Activated naive CD8-positive, alpha-beta T cell treated with anti-CD3 and anti-CD28 coated beads, Interleukin-2, amount 50 U/mL, for 24 hours (primary cell): ENCODE data around the gene ADAMTS8.
A peak's percentile ranks its signal among the peaks of the same experiment; 100 is the strongest.

Experiments
- ATAC-seq: fragments of 150-1000 bp; cut with Tn5 transposase; one replicate; pipeline ENCODE4 v1.10.0; 2021
- DNase-seq: peaks from one replicate; pipeline ENCODE4 v3.0.0; 2021
- H3K27ac Mint-ChIP-seq: one replicate; pipeline ENCODE4 v1.8.0; 2021; ENCODE audit warnings: mild to moderate bottlenecking, mixed read lengths
- H3K27me3 Mint-ChIP-seq: one replicate; pipeline ENCODE4 v1.8.0; 2021; ENCODE audit warnings: mixed read lengths
- H3K36me3 Mint-ChIP-seq: one replicate; pipeline ENCODE4 v1.8.0; 2021; ENCODE audit warnings: low read depth, mixed read lengths
- H3K4me1 Mint-ChIP-seq: one replicate; pipeline ENCODE4 v1.8.0; 2021; ENCODE audit warnings: mixed read lengths
- H3K4me3 Mint-ChIP-seq: one replicate; pipeline ENCODE4 v1.8.0; 2021; ENCODE audit warnings: mild to moderate bottlenecking, moderate library complexity, mixed read lengths
- H3K9me3 Mint-ChIP-seq: one replicate; pipeline ENCODE4 v1.8.0; 2021; ENCODE audit warnings: mixed read lengths

ADAMTS8 gene

DNA sequence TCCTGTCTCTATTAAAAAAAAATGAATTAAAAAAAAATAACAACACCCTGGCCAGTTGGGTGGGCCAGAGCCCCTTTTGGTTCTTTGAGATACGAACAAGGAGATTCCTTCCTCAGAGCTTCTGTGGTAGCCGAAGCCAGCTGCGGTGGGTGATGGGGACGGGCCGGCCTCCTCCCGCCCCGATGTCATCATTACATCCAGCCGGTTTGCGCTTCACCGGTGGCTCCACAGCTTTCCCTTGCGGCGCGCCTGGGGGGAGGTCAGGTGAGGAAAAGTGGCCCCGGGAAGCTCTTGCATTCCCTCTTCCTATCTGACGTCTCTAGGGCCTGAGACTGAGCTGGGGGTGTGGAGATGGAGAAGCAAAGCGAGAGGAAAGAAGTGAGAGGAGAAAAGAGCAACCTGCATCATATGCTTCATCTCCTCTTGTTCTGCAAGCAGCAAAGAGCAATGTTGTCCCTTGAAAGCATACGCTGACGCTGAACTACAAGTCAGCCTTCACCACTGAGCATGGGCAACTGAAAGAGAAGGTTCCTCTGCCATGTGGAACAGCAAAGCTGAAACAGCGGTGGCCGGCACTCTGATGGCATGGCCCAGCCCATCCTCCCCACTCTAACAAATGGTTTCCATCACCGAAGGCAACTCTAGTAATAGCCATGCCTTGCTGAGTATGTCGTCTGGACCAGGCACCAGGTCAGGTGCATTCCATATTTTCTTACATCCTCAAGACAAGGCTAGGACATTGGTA is 6.0 kb downstream of the ADAMTS8 start:
- no peaks in the 10 kb centered on the region for H3K9me3 Mint-ChIP-seq
- H3K4me1 Mint-ChIP-seq = no peaks in the 10 kb centered on the region
- ATAC-seq = no peak
- peaks cover 37% of the 10 kb centered on the region for H3K27me3 Mint-ChIP-seq
- H3K27ac Mint-ChIP-seq = no peak overlapping the region
- no peaks in the 10 kb centered on the region for H3K36me3 Mint-ChIP-seq
- no peak for DNase-seq
- no peak overlapping the region for H3K4me3 Mint-ChIP-seq

DNA sequence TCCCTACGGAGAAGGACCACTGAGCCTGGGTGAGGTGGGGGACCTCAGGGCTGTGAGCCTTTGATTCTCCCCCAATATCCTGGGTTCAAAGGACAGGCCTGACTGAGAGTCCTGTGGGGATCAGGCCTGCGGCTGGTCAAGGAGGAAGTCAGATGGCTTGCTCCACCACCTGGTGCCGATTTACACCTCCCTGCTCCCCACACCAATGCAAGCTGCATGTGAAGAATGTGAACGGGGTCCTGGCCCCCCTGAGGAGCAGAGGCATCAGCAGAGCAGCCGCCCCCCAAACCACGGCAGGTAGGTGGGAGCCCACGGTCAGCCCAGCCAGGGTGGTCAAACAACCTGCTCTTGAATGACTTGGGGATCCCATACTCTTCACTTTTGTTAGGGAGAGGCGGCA is 6.7 kb downstream of the ADAMTS8 start:
- Mint-ChIP-seq H3K4me3 (no peak overlapping the region), H3K9me3 (no peaks in the 10 kb centered on the region), H3K27ac (no peak overlapping the region), H3K27me3 (peaks cover 30% of the 10 kb centered on the region), H3K36me3 (no peaks in the 10 kb centered on the region), H3K4me1 (no peaks in the 10 kb centered on the region)
- DNase-seq (no peak), ATAC-seq (no peak)

DNA sequence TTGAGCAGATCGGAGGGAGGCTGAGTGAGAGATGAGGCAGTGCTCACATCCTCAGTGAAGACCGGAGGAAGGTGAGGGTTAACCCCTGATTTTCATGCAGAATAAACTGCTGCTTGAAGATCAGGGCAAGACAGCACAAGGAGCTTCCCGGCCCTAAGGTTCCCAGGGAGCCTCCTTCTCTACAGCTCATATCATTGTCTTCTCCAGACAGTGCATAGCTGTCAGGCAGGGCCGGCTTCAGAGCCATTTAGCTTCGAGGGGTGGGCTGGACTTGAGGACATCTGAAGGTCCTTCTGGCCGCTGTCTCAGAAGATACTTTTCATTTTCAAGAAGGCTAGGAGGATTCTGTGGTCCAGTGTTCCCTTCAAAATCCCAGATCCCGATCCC is 7.2 kb downstream of the ADAMTS8 start:
- DNase-seq (no peak), ATAC-seq (no peak)
- Mint-ChIP-seq H3K9me3 (no peaks in the 10 kb centered on the region), H3K36me3 (no peaks in the 10 kb centered on the region), H3K27ac (no peak overlapping the region), H3K4me1 (no peaks in the 10 kb centered on the region), H3K27me3 (peaks cover 24% of the 10 kb centered on the region), H3K4me3 (no peak overlapping the region)

DNA sequence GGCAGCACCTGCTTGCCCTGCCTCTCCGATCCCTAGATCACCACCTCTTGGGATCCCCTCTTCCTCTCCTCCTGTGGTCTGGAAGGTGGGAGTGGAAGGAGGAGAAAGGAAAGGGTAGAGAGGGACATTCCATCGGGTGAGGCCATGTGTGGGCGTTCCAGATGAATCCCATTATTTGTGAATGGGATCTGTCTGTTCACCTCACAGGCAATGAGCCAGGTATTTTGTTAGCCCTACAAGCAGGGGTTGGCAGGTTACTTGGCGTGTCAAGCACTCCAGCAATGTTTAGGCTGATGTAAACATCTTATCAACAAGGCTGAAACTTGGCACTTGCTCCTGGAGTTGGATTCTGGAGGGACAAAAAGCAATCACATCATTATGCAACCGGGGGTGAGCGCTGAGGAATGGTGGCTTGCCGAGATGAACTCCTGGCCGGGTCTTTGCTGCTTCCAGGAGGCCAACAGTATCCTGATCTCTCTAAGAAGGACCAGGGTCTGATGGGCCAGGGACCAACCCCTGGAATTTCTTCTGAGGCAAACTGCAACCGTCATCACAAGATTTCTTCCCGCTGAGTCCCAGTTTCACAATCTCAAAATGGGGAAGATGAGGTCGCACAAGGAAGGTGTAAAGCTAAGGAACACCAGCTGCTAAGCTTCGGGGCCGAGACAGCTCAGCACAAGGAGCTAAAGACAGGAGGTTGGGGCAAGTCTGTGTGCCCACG is 7.8 kb downstream of the ADAMTS8 start:
- DNase-seq (no peak), ATAC-seq (no peak)
- H3K4me1 Mint-ChIP-seq = no peaks in the 10 kb centered on the region
- H3K4me3 Mint-ChIP-seq = no peak overlapping the region
- H3K27ac Mint-ChIP-seq = no peak overlapping the region
- H3K9me3 Mint-ChIP-seq = no peaks in the 10 kb centered on the region
- no peaks in the 10 kb centered on the region for H3K36me3 Mint-ChIP-seq
- peaks cover 21% of the 10 kb centered on the region for H3K27me3 Mint-ChIP-seq

DNA sequence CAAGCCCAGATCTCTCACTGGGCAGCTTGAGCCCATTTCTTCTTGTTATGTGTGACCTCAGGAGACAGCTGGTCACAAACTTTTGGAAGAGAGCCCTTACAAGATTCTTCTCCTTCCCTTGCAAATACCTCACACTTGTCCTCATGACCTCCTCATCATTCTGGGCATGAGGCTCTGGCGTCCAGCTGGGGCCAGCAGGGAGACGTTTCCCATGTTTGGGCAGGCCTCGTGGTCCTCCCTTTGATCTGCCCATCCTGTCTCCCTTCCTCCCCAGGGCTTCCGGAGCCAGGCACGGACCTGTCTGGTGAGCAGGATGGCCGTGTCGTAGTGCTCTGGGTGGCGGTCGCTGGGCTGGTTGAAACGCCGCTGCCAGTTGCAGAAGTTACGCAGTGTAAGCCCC is 9.7 kb downstream of the ADAMTS8 start:
- DNase-seq (no peak), ATAC-seq (no peak)
- H3K27me3 Mint-ChIP-seq = peaks cover 7% of the 10 kb centered on the region
- peaks cover 3% of the 10 kb centered on the region for H3K4me1 Mint-ChIP-seq
- no peak overlapping the region for H3K27ac Mint-ChIP-seq
- H3K4me3 Mint-ChIP-seq = no peak overlapping the region
- no peaks in the 10 kb centered on the region for H3K9me3 Mint-ChIP-seq
- no peaks in the 10 kb centered on the region for H3K36me3 Mint-ChIP-seq

DNA sequence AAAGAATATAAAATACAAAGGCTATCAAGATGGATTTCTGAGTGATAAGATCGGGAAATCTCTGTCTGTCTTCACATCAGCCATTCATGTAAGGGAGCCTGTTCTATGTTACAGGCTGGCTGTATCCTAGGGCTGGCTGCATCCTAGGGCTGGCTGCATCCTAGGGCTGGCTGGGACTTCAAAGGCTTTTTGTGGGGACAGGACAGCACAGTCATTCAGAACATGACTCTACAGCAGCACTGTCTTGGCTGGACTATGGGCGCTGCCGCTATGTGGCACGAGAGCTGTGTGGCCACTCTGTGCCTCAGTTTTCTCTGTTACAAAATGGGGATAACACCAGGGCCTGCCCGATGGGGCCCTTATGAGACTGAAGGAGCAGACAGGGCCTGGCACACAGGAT is 10.2 kb downstream of the ADAMTS8 start:
- Mint-ChIP-seq H3K4me1 (peaks cover 3% of the 10 kb centered on the region), H3K27ac (no peak overlapping the region), H3K36me3 (no peaks in the 10 kb centered on the region), H3K4me3 (no peak overlapping the region), H3K27me3 (peaks cover 7% of the 10 kb centered on the region), H3K9me3 (no peaks in the 10 kb centered on the region)
- no peak for DNase-seq
- ATAC-seq = no peak

DNA sequence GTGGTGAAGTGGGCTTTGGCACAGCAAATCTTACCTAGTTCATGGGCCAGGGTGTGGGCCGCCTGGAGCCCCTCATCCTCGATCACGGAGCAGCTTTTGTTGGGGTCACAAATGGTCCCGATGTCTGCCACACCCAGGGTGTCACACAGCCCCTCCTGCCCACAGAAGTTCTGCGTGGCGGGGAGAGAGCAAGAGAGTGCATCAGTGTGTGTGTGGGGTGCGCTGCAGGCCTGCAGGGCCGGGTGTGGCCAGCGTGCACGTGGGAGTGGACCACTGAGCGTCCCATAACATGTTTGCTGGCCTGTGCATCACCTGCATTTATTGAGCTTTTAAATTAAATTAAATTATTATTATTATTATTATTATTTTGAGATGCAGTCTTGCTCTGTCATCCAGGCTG is 11.5 kb downstream of the ADAMTS8 start:
- ATAC-seq (no peak), DNase-seq (no peak)
- Mint-ChIP-seq H3K36me3 (no peaks in the 10 kb centered on the region), H3K4me1 (peaks cover 3% of the 10 kb centered on the region), H3K4me3 (no peak overlapping the region), H3K27me3 (peaks cover 7% of the 10 kb centered on the region), H3K9me3 (no peaks in the 10 kb centered on the region), H3K27ac (no peak overlapping the region)

DNA sequence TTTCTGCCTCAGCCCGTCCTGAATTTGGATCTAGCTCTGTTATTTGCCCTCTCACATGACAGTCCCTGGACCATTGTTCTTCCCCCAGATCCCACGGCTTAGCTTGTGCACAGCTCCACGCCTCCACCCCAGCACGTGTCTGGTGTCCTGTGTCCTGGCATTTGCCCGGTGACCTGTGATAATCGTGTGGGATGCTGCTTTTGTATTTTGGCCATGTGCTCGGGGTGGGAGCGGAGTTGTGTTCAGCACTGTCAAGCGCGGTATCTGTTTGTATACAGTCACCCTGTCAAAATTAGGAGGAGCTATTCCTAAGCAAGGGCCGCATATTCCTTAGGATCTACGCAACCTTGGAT is 11.9 kb downstream of the ADAMTS8 start:
- Mint-ChIP-seq H3K27ac (no peak overlapping the region), H3K4me1 (peaks cover 3% of the 10 kb centered on the region), H3K4me3 (no peak overlapping the region), H3K9me3 (no peaks in the 10 kb centered on the region), H3K36me3 (no peaks in the 10 kb centered on the region), H3K27me3 (peaks cover 7% of the 10 kb centered on the region)
- no peak for DNase-seq
- ATAC-seq = no peak

DNA sequence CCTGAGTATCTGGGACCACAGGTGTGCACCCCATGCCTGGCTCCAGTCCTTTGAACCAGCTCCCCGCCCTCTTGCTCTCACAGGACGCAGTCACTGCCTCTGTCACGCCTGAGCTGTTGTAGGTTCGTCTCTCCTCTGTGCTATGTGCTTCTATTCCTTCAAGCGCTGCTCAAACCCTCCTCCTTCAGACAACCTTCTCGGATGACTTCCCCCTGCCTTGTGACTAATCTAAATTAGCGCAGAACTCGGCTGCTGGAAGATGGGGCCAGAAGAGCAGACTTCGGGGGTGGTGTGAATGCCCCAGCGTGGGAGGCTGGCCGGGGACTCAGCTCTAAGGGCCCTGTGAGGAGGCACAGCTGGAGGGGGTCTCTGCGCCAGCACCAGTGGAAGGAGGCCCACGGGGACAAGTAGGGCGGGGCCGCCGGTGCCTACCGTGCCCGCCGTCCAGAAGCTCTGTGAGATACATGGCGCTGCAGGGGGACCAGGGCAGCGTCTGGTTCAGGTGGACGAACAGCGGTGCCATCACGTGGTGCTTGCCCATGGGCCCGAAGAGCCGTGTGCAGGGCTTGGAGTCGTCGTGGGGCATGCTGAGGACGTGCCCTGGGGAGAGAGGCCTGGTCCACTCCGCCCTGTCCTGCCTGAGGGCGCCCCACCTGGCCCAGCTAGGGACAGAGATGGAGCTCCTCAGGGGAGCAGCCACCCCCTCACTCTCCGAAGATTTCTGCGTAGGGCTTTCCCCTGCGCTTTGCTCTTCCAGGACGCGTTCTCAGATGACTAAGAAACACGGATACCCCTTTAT is 12.5 kb downstream of the ADAMTS8 start:
- Mint-ChIP-seq H3K4me3 (no peak overlapping the region), H3K36me3 (no peaks in the 10 kb centered on the region), H3K9me3 (no peaks in the 10 kb centered on the region), H3K27ac (no peak overlapping the region), H3K4me1 (peaks cover 3% of the 10 kb centered on the region), H3K27me3 (peaks cover 7% of the 10 kb centered on the region)
- ATAC-seq = no peak
- DNase-seq = no peak

DNA sequence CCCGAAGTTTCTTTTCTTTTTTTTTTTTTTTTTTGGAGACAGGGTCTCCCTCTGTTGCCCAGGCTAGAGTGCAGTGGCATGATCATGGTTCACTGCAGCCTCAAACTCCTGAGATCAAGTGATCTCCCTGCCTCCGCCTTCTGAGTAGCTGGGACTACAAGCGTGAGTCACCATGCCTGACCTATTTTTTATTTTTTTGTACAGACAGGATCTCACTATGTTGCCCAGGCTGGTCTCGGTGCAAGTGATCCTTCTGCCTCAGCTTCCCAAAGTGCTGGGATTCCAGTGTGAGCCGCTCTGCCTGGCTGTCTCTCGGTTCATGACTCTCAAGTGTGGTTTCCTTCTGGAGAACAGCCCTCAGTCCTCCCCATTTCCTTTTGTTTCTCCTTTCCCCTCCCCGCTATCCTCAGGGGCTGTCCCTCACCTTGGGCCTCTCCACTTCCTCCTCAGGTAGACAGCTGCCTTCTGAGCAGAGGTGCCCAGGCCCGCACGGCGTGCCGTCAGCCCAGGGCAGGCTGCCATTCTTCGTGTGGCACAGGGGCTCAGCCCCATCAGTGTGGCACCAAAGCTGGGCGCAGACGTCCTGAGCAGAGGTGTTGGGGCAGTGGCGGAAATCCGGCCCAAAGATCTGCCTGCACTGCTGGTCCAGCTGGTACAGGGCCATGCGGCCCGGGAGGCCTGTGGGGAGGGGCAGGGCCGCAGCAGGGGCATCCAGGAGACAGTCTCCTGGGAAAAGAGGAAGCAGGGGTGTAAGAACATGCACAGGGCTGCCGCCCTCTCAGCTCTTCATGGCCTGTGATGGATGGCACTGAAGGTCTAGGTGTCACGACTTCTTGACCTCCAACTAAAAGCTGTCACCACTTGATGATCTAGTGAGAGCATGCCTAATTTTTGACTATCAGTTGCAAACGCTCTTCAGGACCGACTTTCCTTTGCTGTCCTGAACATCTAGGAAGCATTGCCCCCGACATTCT is 14.0 kb downstream of the ADAMTS8 start:
- Mint-ChIP-seq H3K9me3 (no peaks in the 10 kb centered on the region), H3K4me1 (peaks cover 3% of the 10 kb centered on the region), H3K27ac (no peak overlapping the region), H3K4me3 (no peak overlapping the region), H3K27me3 (peaks cover 7% of the 10 kb centered on the region), H3K36me3 (no peaks in the 10 kb centered on the region)
- DNase-seq (no peak), ATAC-seq (no peak)

DNA sequence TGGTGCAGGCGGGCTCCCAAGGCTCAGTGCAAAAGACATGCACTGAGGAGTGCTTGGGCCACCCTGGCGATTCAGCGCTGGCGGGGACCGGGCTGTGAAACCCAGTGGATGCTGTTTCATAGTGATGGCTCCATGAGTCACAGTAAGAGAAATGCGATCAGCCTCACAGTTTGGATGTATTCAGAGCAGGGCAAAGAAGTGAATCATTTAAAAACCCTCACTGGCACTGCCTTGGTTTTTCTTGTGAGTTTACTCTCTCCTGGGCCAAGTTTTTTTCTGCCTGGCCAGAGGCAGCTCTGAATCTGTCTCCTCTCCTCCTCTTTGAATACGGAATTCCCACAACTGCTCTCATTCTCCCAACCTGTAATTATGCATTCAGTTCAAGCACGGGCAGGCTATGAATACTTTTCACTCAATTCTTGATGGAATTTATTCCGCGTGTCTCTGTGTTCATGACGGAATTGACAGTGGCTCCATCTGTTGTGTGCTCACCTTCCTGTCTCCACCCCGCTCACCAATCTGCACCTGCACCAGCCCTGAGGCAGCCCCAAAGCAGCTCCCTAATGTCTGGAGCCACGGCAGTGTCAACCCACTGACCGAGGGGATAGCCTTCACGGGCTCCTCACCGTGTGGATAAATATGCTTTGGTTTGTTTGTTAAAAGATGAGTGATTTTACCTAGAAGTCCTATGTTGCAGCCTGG is 14.9 kb downstream of the ADAMTS8 start:
- H3K4me3 Mint-ChIP-seq = no peak overlapping the region
- no peaks in the 10 kb centered on the region for H3K36me3 Mint-ChIP-seq
- ATAC-seq (peak; percentile 53), DNase-seq (no peak)
- peaks cover 12% of the 10 kb centered on the region for H3K27me3 Mint-ChIP-seq
- H3K27ac Mint-ChIP-seq = no peak overlapping the region
- H3K4me1 Mint-ChIP-seq = peaks cover 3% of the 10 kb centered on the region
- no peaks in the 10 kb centered on the region for H3K9me3 Mint-ChIP-seq

DNA sequence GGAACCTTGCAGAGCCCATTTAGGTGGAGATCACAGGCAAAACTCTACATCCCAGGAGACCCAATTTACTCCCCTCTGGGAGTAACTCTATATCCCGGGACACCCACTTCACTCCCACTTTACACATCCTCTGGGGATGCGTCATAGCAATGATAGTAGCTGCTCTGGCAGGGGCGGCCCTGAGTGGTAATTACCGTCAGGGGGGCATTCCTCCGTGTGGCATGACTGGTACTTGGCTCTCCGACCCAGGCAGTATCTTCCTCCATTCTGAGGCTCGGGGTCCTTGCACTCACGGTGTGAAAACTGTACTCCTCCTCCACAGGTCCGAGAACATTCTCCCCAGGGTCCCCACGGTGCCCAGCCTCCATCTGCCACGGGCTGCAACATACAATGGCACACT is 17.2 kb downstream of the ADAMTS8 start:
- no peak overlapping the region for H3K27ac Mint-ChIP-seq
- H3K27me3 Mint-ChIP-seq = peaks cover 12% of the 10 kb centered on the region
- H3K4me3 Mint-ChIP-seq = no peak overlapping the region
- no peak for ATAC-seq
- H3K4me1 Mint-ChIP-seq = peaks cover 3% of the 10 kb centered on the region
- H3K9me3 Mint-ChIP-seq = no peaks in the 10 kb centered on the region
- no peaks in the 10 kb centered on the region for H3K36me3 Mint-ChIP-seq
- DNase-seq = no peak

DNA sequence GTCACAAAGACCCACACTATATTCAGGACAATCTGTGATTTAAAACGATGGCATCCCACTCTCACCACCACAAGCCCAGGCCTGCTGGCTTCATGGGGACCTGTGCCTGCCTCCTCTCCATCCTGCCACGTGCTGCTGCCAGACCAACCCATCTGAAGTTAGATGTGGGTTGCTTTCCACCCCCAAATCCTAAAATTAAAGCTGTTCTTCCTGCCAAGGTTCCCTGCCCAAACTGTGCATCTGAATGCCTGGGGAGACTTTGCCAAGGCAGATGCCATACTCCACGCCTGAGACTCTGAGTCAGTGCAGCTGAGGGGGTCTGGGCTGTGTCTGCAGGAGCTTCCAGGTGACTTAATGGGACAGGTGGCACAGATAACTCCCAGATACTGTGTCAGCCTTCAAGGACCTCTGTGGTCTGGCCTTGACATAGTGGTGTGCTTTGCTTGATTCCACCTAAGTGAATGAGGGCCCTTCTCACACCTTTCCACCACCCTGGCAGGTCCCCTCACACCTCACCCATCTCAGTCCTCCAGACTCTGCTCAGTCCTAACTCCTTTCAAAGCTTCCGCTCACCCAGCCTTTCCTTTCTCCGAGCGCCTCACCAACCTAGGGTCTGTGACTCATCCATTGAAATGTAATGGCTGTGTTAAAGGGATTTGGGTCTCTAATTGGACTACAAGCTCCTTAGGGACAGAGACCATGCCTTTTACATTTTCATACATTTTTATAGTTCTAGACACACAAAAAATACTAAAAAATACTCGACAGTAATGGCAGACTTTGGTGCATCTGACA is 18.6 kb downstream of the ADAMTS8 start:
- no peak overlapping the region for H3K4me3 Mint-ChIP-seq
- H3K27me3 Mint-ChIP-seq = peaks cover 10% of the 10 kb centered on the region
- H3K4me1 Mint-ChIP-seq = peaks cover 3% of the 10 kb centered on the region
- H3K27ac Mint-ChIP-seq = no peak overlapping the region
- no peaks in the 10 kb centered on the region for H3K36me3 Mint-ChIP-seq
- H3K9me3 Mint-ChIP-seq = no peaks in the 10 kb centered on the region
- no peak for DNase-seq
- no peak for ATAC-seq
